Muscle layer of colon (tissue), 2 donors: ENCODE measurements around the gene SMPD2.
A peak's percentile ranks its signal among the peaks of the same experiment; 100 is the strongest.

ENCODE experiments used
- H3K27ac ChIP-seq: one replicate; pipeline ENCODE4 v1.7.0; 2013; ENCODE audit warnings: low read depth, mild to moderate bottlenecking, low read length, moderate library complexity
- H3K27me3 ChIP-seq, 2 donors: one replicate each; pipeline ENCODE4 v1.7.0; 2013; ENCODE audit warnings: low read length in 2 of 2, mild to moderate bottlenecking in 2 of 2; ENCODE audit not compliant: insufficient read depth in 2 of 2, control insufficient read depth in 1 of 2
- H3K36me3 ChIP-seq: one replicate; pipeline ENCODE4 v1.7.0; 2013; ENCODE audit warnings: mild to moderate bottlenecking, low read length; ENCODE audit not compliant: insufficient read depth
- H3K4me1 ChIP-seq: one replicate; pipeline ENCODE4 v1.7.0; 2013; ENCODE audit warnings: mild to moderate bottlenecking, low read length; ENCODE audit not compliant: insufficient read depth
- H3K4me3 ChIP-seq, 2 donors: one replicate each; pipeline ENCODE4 v1.7.0; 2013; ENCODE audit warnings: low read length in 2 of 2, low read depth in 1 of 2, mild to moderate bottlenecking in 1 of 2, moderate library complexity in 1 of 2
- H3K9ac ChIP-seq: one replicate; pipeline ENCODE4 v1.7.0; 2013; ENCODE audit warnings: low read length
- H3K9me3 ChIP-seq: one replicate; pipeline ENCODE4 v1.7.0; 2013; ENCODE audit warnings: mild to moderate bottlenecking, low read length
- donor health status: abdominal sarcoma.
- donor health status: Adenocarcinoma of cecum.

The SMPD2 gene

DNA sequence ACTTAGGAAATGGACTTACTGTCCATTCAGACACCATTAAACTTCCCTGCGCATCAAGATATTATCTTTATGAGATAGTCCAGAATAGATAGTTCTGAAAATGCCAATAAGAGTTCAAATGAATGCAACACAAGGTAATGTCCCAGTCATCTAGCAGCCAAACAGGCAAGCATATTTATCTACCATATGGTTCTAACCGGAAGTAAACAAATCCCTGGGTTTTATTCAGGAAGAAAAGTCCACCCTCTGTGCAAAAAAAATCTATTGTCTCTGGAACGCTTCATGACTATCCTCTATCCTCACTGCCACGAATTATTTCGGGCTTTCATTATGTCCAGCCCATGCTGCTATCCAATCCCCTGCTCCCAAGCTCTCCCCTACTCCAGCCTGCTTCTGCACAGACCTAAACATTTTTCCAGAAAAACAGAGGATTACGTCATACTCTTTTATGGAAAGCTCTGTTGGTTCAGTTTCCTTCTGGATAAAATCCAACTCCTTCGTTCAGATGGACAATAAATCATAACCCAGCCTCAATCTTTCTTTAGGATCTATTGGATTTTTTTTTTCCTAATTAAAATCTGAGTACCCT, 11.5 kb upstream of the SMPD2 start:
- no peak overlapping the region for H3K9ac ChIP-seq
- no peak overlapping the region for H3K27ac ChIP-seq
- no peaks in the 10 kb centered on the region for H3K27me3 ChIP-seq
- no peak overlapping the region for H3K4me3 ChIP-seq
- H3K36me3 ChIP-seq: no peaks in the 10 kb centered on the region
- H3K9me3 ChIP-seq: no peaks in the 10 kb centered on the region
- H3K4me1 ChIP-seq: peaks cover 5% of the 10 kb centered on the region

DNA sequence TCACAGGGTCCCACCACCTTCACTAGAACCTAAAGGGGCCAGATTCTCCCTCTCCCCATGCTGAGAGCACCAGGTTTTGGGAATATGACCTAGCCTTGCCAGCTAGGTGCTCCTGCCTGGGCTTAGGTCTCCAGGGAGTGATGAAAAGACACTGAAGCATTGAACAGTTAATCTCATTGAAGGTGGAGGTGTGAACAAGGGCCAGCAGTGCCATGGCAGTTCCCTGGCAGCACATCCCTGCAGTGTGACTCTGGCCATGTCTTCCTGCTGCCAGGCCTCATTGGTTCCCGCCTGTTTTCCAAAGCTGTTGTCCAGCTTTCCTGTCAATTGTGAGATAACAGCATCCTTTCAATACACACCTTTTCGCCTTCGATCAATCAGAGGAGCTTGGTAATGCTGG, 11.0 kb upstream of the SMPD2 start:
- no peaks in the 10 kb centered on the region for H3K36me3 ChIP-seq
- H3K27me3 ChIP-seq: no peaks in the 10 kb centered on the region
- no peaks in the 10 kb centered on the region for H3K9me3 ChIP-seq
- no peak overlapping the region for H3K27ac ChIP-seq
- H3K9ac ChIP-seq: no peak overlapping the region
- peaks cover 5% of the 10 kb centered on the region for H3K4me1 ChIP-seq
- no peak overlapping the region for H3K4me3 ChIP-seq

DNA sequence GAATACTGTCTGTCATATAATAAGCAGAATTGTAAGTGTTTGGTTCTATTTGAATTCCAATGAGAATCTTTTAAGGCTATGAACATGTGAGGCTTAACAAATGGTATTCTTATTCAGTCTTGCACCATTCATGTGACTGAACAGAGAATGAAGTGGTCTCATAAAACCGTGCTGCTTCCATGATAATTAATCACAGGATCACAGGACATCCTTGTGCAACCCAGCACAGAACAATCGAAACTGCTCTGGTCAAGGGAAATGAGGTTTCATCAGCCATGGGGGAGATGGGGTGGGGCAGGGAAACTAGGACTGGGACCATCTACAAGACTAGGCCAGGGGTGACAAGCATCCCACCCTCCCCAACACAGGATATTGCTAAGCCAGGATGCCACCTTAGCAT, 6.1 kb upstream of the SMPD2 start:
- H3K9me3 ChIP-seq: no peaks in the 10 kb centered on the region
- no peaks in the 10 kb centered on the region for H3K27me3 ChIP-seq
- H3K27ac ChIP-seq: no peak overlapping the region
- H3K9ac ChIP-seq: no peak overlapping the region
- no peaks in the 10 kb centered on the region for H3K36me3 ChIP-seq
- H3K4me3 ChIP-seq: no peak overlapping the region
- peaks cover 2% of the 10 kb centered on the region for H3K4me1 ChIP-seq

DNA sequence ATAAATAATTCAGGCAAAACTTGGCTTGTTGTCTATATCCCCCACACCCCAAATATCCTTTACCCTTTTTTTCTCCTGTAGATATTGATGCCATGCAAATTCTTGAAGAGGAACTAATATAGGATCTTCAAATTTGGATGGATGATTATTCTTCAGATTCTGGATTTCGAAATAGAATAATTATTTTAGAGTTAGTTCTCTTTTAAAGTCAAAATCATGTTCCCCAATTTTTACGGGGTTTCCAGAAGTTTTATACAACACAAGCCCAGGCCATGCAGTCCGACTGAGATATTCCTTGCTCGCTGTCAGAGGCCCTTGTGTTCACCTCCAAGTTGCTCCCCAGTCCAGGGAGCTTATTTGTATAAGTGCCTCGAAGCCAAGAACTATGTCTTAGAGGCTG, 4.5 kb upstream of the SMPD2 start:
- H3K27me3 ChIP-seq: no peaks in the 10 kb centered on the region
- H3K9me3 ChIP-seq: no peaks in the 10 kb centered on the region
- no peak overlapping the region for H3K9ac ChIP-seq
- no peak overlapping the region for H3K4me3 ChIP-seq
- H3K36me3 ChIP-seq: no peaks in the 10 kb centered on the region
- H3K4me1 ChIP-seq: no peaks in the 10 kb centered on the region
- H3K27ac ChIP-seq: no peak overlapping the region

DNA sequence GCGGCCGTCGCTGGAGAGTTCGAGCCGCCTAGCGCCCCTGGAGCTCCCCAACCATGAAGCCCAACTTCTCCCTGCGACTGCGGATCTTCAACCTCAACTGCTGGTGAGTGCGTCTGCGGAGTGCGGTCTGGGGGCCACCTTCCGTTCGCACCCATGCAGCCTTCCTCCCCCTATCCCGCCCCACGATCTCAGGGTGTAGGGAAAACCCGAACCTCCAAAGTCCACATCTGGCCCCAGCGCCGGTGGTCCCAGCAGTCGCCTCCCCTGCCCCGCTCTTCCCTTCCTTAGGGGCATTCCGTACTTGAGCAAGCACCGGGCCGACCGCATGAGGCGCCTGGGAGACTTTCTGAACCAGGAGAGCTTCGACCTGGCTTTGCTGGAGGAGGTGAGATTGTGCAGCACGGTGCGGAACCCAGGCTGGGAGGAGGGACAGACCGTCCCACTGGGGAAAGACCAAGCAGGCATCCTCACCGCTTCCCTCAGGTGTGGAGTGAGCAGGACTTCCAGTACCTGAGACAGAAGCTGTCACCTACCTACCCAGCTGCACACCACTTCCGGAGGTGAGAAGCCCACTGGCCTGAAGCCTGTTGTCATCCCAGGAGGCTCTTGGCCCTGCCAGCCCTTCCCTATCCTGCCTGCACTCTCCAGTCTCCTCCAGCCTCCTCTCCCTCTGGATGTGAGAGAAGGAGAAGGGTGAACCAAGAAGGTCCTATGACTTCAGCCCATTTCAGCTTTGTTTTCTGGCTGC, 719 bp downstream of the SMPD2 start:
- Histone ChIP-seq H3K9ac (peak overlapping the region; percentile 68), H3K27me3 (no peaks in the 10 kb centered on the region), H3K9me3 (no peaks in the 10 kb centered on the region), H3K4me3 (peak overlapping the region; percentile 77 to 96), H3K27ac (peak overlapping the region; percentile 53), H3K36me3 (peaks cover 23% of the 10 kb centered on the region), H3K4me1 (peaks cover 14% of the 10 kb centered on the region)

DNA sequence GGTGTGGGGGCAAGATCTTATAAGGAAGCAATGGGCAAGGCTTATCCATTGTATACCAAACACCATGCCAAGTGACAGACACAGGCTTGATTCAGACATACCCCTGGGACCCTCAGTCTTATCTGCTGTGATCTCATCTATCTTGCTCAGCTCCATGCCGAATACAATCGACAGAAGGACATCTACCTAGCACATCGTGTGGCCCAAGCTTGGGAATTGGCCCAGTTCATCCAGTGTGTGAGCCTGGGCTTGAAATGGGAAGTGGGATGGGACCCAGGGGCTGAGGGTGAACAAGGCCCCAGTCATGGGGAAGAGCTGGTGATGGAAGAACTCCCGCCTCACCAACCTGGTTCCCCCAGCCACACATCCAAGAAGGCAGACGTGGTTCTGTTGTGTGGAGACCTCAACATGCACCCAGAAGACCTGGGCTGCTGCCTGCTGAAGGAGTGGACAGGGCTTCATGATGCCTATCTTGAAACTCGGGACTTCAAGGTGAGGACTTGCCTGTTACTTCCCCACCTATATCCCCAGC, 1.9 kb downstream of the SMPD2 start:
- Histone ChIP-seq H3K9me3 (no peaks in the 10 kb centered on the region), H3K9ac (no peak overlapping the region), H3K36me3 (peaks cover 23% of the 10 kb centered on the region), H3K27ac (no peak overlapping the region), H3K4me1 (peaks cover 14% of the 10 kb centered on the region), H3K4me3 (peak overlapping the region in 1 of 2 donors; percentile 77), H3K27me3 (no peaks in the 10 kb centered on the region)

DNA sequence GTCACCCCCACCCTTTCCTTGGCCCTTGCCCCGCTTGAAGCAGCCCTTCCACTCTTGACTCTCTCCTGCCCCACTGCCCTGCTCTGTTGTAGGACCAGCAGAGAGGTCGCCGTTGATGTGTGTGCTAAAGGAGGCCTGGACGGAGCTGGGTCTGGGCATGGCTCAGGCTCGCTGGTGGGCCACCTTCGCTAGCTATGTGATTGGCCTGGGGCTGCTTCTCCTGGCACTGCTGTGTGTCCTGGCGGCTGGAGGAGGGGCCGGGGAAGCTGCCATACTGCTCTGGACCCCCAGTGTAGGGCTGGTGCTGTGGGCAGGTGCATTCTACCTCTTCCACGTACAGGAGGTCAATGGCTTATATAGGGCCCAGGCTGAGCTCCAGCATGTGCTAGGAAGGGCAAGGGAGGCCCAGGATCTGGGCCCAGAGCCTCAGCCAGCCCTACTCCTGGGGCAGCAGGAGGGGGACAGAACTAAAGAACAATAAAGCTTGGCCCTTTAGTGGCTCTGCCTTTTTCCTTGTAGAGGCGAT, 3.0 kb downstream of the SMPD2 start:
- peaks cover 23% of the 10 kb centered on the region for H3K36me3 ChIP-seq
- H3K9ac ChIP-seq: no peak overlapping the region
- peaks cover 14% of the 10 kb centered on the region for H3K4me1 ChIP-seq
- H3K27me3 ChIP-seq: no peaks in the 10 kb centered on the region
- H3K27ac ChIP-seq: no peak overlapping the region
- H3K4me3 ChIP-seq: no peak overlapping the region
- H3K9me3 ChIP-seq: no peaks in the 10 kb centered on the region

DNA sequence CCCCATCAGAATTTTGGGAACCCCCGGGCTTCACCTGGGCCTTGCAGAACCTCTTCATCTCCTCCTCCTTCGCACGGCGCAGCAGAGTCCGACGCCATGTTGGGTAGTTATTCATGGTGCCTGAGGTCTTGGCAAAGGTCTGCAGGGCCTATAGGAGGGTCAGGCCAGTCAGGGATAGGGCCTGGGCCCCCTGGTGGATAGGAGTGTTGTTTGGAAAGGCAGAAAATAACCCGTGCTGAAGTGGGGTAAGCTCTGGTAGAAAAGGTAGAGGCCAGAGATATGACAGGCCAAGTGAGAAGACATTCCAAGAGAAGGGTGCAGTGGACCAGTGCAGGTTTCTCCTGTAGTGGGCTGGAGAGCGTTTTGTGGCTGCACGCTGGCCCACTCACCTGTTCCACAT, 4.9 kb downstream of the SMPD2 start:
- Histone ChIP-seq H3K36me3 (peaks cover 23% of the 10 kb centered on the region), H3K9ac (no peak overlapping the region), H3K4me3 (no peak overlapping the region), H3K27me3 (no peaks in the 10 kb centered on the region), H3K27ac (no peak overlapping the region), H3K4me1 (peaks cover 14% of the 10 kb centered on the region), H3K9me3 (no peaks in the 10 kb centered on the region)

DNA sequence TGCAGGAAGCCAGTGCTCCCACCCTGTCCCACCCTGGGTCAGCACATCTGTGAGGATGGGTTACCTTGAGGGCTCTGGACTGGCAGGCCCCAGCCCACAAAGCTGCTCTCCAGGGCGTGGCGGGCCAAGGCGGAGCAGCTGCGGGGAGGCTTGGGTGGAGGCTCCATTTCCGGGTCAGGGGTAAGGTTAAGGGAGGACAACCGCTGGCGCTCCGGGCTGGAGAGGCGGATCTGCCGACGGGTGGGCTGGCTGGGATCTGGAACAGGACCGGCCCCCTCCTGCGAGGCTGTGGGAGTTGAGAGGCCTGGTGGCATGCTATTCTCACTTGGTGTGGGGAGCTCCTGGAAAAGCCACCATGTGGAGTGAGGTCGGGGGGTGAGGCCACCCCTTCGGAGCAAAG, 5.5 kb downstream of the SMPD2 start:
- H3K4me1 ChIP-seq: peaks cover 14% of the 10 kb centered on the region
- H3K27ac ChIP-seq: no peak overlapping the region
- no peaks in the 10 kb centered on the region for H3K27me3 ChIP-seq
- peaks cover 23% of the 10 kb centered on the region for H3K36me3 ChIP-seq
- H3K4me3 ChIP-seq: no peak overlapping the region
- no peak overlapping the region for H3K9ac ChIP-seq
- H3K9me3 ChIP-seq: no peaks in the 10 kb centered on the region

DNA sequence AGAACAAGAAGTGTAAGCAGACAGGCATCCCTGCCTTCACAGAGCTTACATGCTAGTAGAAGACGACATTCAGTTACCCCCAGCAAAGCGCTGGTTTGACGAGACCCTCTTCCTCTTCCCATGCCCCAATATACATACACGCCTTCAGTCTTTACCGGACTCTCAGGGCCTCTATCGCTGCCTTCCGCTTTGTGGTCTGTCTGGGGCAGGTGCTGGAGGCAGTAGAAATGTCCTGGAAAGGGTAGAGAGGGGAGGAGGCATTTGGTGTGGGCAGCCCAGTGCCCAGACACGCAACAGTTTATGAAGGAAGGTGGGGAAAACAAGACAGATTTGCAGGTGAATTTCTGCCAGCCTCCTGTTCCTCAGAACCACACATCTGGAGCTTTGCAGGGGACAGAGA, 6.0 kb downstream of the SMPD2 start:
- Histone ChIP-seq H3K36me3 (peaks cover 23% of the 10 kb centered on the region), H3K4me1 (peaks cover 10% of the 10 kb centered on the region), H3K9ac (no peak overlapping the region), H3K27me3 (no peaks in the 10 kb centered on the region), H3K4me3 (no peak overlapping the region), H3K9me3 (no peaks in the 10 kb centered on the region), H3K27ac (no peak overlapping the region)

DNA sequence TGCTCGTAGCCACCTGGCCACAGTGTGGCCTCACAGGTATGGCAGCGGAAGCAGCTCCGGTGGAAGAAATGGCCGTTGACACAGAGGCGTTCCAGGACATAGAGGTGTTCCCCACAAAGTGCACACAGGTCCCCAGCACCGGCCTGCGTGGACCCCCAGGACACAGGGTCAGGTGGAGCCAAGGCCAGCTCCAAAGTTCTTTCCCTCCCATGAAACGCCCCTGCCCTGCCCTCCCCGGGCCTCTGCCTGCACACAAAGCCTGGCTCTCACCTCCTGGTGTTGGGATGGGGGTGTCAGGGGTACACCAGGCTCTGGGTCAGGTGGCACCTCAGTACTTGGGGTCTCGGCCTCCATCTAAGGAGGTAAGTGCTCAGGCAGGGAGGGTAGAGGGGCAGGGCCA, 6.6 kb downstream of the SMPD2 start:
- Histone ChIP-seq H3K27me3 (no peaks in the 10 kb centered on the region), H3K27ac (no peak overlapping the region), H3K36me3 (peaks cover 23% of the 10 kb centered on the region), H3K9ac (no peak overlapping the region), H3K9me3 (no peaks in the 10 kb centered on the region), H3K4me3 (no peak overlapping the region), H3K4me1 (peaks cover 5% of the 10 kb centered on the region)
